ENCODE measurements around the gene ARCN1. TPM values are rescaled to one million over a fixed set of nuclear protein-coding genes. Genes with fewer than 3 reads are reported as not detected.
"Not testable (repeated sequence)": the region's sequence is repeated elsewhere in the genome, so short reads cannot be mapped to it uniquely, and the experiment has no call there.

ARCN1 gene
- total RNA-seq, 1 experiment from 2014 or later = 156 TPM

GRCh38 chr11:118544010-118544646 lies 28.1 kb upstream of the ARCN1 start:
- DNase-seq (ENCODE audit: low read depth) = no peak

- no peak for DNase-seq (ENCODE audit: low read depth)
These were observed 27.6 kb upstream of the ARCN1 start for GRCh38 chr11:118544647-118545010.

- no peak for DNase-seq (ENCODE audit: low read depth)
These were observed 26.7 kb upstream of the ARCN1 start for GRCh38 chr11:118545533-118545932.

GRCh38 chr11:118547132-118547531 lies 25.1 kb upstream of the ARCN1 start:
- no peak for DNase-seq (ENCODE audit: low read depth)

GRCh38 chr11:118552341-118552740 lies 19.9 kb upstream of the ARCN1 start:
- DNase-seq (ENCODE audit: low read depth) = no peak

GRCh38 chr11:118560806-118561205 lies 11.4 kb upstream of the ARCN1 start:
- DNase-seq (ENCODE audit: low read depth) = no peak

GRCh38 chr11:118565051-118565450 lies 7.2 kb upstream of the ARCN1 start:
- no peak for DNase-seq (ENCODE audit: low read depth)

- no peak for DNase-seq (ENCODE audit: low read depth)
These were observed 2.5 kb upstream of the ARCN1 start for GRCh38 chr11:118569670-118570069.

GRCh38 chr11:118570787-118571186 lies 1.4 kb upstream of the ARCN1 start:
- no peak for DNase-seq (ENCODE audit: low read depth)

- DNase-seq (ENCODE audit: low read depth) = peak; percentile 15
These were observed 528 bp upstream of the ARCN1 start for GRCh38 chr11:118571701-118572060.

- DNase-seq (ENCODE audit: low read depth) = peak; percentile 43
These were observed 857 bp downstream of the ARCN1 start for GRCh38 chr11:118572981-118573550.

GRCh38 chr11:118574636-118575035 lies 2.4 kb downstream of the ARCN1 start:
- no peak for DNase-seq (ENCODE audit: low read depth)

- not testable (repeated sequence) for DNase-seq (ENCODE audit: low read depth)
These were observed 5.8 kb downstream of the ARCN1 start for GRCh38 chr11:118577995-118578394.

- no peak for DNase-seq (ENCODE audit: low read depth)
These were observed 8.8 kb downstream of the ARCN1 start for GRCh38 chr11:118581057-118581456.

- no peak for DNase-seq (ENCODE audit: low read depth)
These were observed 15.7 kb downstream of the ARCN1 start for GRCh38 chr11:118587952-118588351.

GRCh38 chr11:118592616-118593367 lies 20.6 kb downstream of the ARCN1 start:
- DNase-seq (ENCODE audit: low read depth) = no peak

- peak; percentile 43 for DNase-seq (ENCODE audit: low read depth)
These were observed 22.8 kb downstream of the ARCN1 start for GRCh38 chr11:118594984-118595383.

- no peak for DNase-seq (ENCODE audit: low read depth)
These were observed 24.3 kb downstream of the ARCN1 start for GRCh38 chr11:118596224-118597146.

GRCh38 chr11:118597556-118597955 lies 25.3 kb downstream of the ARCN1 start:
- no peak for DNase-seq (ENCODE audit: low read depth)

GRCh38 chr11:118602331-118602730 lies 30.1 kb downstream of the ARCN1 start:
- no peak for DNase-seq (ENCODE audit: low read depth)

- DNase-seq (ENCODE audit: low read depth) = not testable (repeated sequence)
These were observed 31.5 kb downstream of the ARCN1 start for GRCh38 chr11:118603709-118604108.

- no peak for DNase-seq (ENCODE audit: low read depth)
These were observed 32.4 kb downstream of the ARCN1 start for GRCh38 chr11:118604566-118604965.

All from LHCN-M2 (cell line).